Prostate gland (tissue), 2 donors: ENCODE results near the gene EIF3B.
"Not testable (repeated sequence)": the region's sequence is repeated elsewhere in the genome, so short reads cannot be mapped to it uniquely, and the experiment has no call there.

ENCODE experiments used
- POLR2A ChIP-seq: fragments of 450-650 bp; IDR thresholded peaks from one replicate; pipeline ENCODE4 v1.6.1; 2016; ENCODE audit warnings: antibody characterized with exemption, mild to moderate bottlenecking
- TF ChIP-seq, protein P1 (sequence below), 4 experiments: fragments of 200-600 bp in 2 of 4; fragments of 450-650 bp in 2 of 4; sonication (generic) in 2 of 4; IDR thresholded peaks; 1 replicate in 3 of 4; 2 replicates in 1 of 4; pipeline ENCODE4 v1.5.1; 2016 to 2019; ENCODE audit warnings: antibody characterized with exemption in 4 of 4, mild to moderate bottlenecking in 2 of 4, moderate library complexity in 2 of 4

DNA sequence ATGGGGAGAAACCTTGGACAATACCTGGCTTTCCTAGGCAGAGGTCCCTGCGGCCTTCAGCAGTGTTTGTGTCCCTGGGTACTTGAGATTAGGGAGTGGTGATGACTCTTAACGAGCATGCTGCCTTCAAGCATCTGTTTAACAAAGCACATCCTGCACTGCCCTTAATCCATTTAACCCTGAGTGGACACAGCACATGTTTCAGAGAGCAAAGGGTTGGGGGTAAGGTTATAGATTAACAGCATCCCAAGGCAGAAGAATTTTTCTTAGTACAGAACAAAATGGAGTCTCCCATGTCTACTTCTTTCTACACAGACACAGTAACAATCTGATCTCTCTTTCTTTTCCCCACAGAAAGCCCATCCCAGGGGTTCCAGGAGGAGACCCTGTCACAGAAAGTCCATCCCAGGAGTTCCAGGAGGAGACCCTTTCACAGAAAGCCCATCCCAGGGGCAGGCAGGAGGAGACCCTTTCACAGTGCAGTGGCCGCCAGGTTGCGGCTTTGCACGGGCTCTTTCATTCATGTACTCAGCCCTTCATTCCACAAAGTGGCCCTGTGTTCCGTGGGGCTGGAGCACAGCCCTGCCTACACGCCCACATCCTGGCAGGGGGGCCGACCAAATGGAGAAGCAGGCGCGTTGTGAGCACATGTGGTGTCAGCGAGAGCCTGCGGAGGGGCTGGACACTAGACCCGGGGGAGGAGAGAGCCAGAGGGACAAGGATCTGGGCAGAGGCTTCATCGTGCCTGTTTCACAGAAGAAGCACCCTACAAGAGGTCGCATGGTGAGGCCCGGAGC, 35.6 kb downstream of the EIF3B start:
- TF ChIP-seq, protein P1, sequence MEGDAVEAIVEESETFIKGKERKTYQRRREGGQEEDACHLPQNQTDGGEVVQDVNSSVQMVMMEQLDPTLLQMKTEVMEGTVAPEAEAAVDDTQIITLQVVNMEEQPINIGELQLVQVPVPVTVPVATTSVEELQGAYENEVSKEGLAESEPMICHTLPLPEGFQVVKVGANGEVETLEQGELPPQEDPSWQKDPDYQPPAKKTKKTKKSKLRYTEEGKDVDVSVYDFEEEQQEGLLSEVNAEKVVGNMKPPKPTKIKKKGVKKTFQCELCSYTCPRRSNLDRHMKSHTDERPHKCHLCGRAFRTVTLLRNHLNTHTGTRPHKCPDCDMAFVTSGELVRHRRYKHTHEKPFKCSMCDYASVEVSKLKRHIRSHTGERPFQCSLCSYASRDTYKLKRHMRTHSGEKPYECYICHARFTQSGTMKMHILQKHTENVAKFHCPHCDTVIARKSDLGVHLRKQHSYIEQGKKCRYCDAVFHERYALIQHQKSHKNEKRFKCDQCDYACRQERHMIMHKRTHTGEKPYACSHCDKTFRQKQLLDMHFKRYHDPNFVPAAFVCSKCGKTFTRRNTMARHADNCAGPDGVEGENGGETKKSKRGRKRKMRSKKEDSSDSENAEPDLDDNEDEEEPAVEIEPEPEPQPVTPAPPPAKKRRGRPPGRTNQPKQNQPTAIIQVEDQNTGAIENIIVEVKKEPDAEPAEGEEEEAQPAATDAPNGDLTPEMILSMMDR (IDR thresholded peaks at IDR 0.05) = not testable (repeated sequence)
- TF ChIP-seq POLR2A = not testable (repeated sequence)
